GM23248 (cell line): ENCODE data around the gene PNPLA4. TPM values are rescaled to one million over a fixed set of nuclear protein-coding genes. Genes with fewer than 3 reads are reported as not detected.

Source experiments
- DNase-seq: peaks from one replicate; pipeline ENCODE4 v3.0.0-alpha.2; 2015
- H2AFZ ChIP-seq: fragments of 200-600 bp; sonication (generic); 2 replicates; pipeline ENCODE4 v1.6.1; 2016; ENCODE audit warnings: antibody characterized with exemption
- H3F3A ChIP-seq: fragments of 200-600 bp; sonication (generic); 2 replicates; pipeline ENCODE4 v1.6.1; 2016; ENCODE audit warnings: mild to moderate bottlenecking, antibody characterized with exemption, mixed run types; ENCODE audit not compliant: insufficient read depth
- H3K27ac ChIP-seq: fragments of 200-600 bp; sonication (generic); 2 replicates; pipeline ENCODE4 v1.5.1; 2016; ENCODE audit warnings: mild to moderate bottlenecking
- H3K27me3 ChIP-seq: fragments of 200-600 bp; sonication (generic); replicated peaks from 2 replicates; pipeline ENCODE4 v1.6.1; 2016; ENCODE audit warnings: mild to moderate bottlenecking; ENCODE audit not compliant: insufficient read depth
- H3K36me3 ChIP-seq: fragments of 200-600 bp; sonication (generic); 2 replicates; pipeline ENCODE4 v1.6.1; 2016; ENCODE audit warnings: low read depth, mild to moderate bottlenecking
- H3K4me1 ChIP-seq: fragments of 200-600 bp; sonication (generic); 2 replicates; pipeline ENCODE4 v1.6.1; 2016; ENCODE audit warnings: mild to moderate bottlenecking; ENCODE audit not compliant: insufficient read depth
- H3K4me2 ChIP-seq: fragments of 200-600 bp; sonication (generic); one replicate; pipeline ENCODE4 v1.6.1; 2016; ENCODE audit warnings: mild to moderate bottlenecking; ENCODE audit not compliant: unreplicated experiment
- H3K4me3 ChIP-seq: fragments of 200-600 bp; sonication (generic); 2 replicates; pipeline ENCODE4 v1.5.1; 2016; ENCODE audit warnings: mild to moderate bottlenecking
- H3K79me2 ChIP-seq: fragments of 200-600 bp; sonication (generic); 2 replicates; pipeline ENCODE4 v1.6.1; 2016; ENCODE audit warnings: mild to moderate bottlenecking; ENCODE audit not compliant: insufficient read depth
- H3K9ac ChIP-seq: fragments of 200-600 bp; sonication (generic); 2 replicates; pipeline ENCODE4 v1.6.1; 2016; ENCODE audit warnings: mild to moderate bottlenecking
- H3K9me2 ChIP-seq: fragments of 200-600 bp; sonication (generic); 2 replicates; pipeline ENCODE4 v1.6.1; 2016; ENCODE audit warnings: mixed run types, mild to moderate bottlenecking, moderate library complexity; ENCODE audit not compliant: insufficient read depth
- H3K9me3 ChIP-seq: fragments of 200-600 bp; sonication (generic); one replicate; pipeline ENCODE4 v1.6.1; 2017; ENCODE audit warnings: low read depth
- H4K20me1 ChIP-seq: fragments of 200-600 bp; sonication (generic); 2 replicates; pipeline ENCODE4 v1.6.0; 2016; ENCODE audit not compliant: insufficient read depth
- EZH2 ChIP-seq: fragments of 200-600 bp; sonication (generic); IDR thresholded peaks from 2 replicates; pipeline ENCODE4 v1.6.1; 2018; ENCODE audit warnings: antibody characterized with exemption, mild to moderate bottlenecking; ENCODE audit not compliant: insufficient read depth, poor library complexity, severe bottlenecking
- EZH2phosphoT487 ChIP-seq: fragments of 200-600 bp; sonication (generic); IDR thresholded peaks from 2 replicates; pipeline ENCODE4 v1.6.1; 2018; ENCODE audit warnings: antibody characterized with exemption, moderate library complexity, mild to moderate bottlenecking, low read depth; ENCODE audit not compliant: insufficient read depth
- WGBS, 2 experiments: methylation state at CpG; one replicate each; pipeline ENCODE4 v1.1.6; 2015 to 2017; ENCODE audit warnings: low lambda C conversion rate in 2 of 2, low coverage in 1 of 2; ENCODE audit errors: missing lambda C conversion rate in 2 of 2; 5-methylcytosine and 5-hydroxymethylcytosine counted together
- in situ Hi-C: fragments of 300-500 bp; cut with MboI; formaldehyde crosslinking; loops from 2 replicates; pipeline ENCODE4 v1.15.0; 2020
- polyA plus RNA-seq: library from polyadenylated mRNA; unstranded; fragments of >200 nt; fragmentation: Nextera tagmentation; extraction: Ambion mirVana; gene quantifications from 2 replicates; pipeline ENCODE4 v1.2.1, GENCODE V29; 2016
- total RNA-seq: library from RNA; depleted of rRNA; stranded (reverse); fragments of >200 nt; shearing (Covaris generic); gene quantifications from 2 replicates; pipeline ENCODE4 v1.2.3, GENCODE V29; 2014; rRNA removed

The PNPLA4 gene, protein sequence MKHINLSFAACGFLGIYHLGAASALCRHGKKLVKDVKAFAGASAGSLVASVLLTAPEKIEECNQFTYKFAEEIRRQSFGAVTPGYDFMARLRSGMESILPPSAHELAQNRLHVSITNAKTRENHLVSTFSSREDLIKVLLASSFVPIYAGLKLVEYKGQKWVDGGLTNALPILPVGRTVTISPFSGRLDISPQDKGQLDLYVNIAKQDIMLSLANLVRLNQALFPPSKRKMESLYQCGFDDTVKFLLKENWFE
- total RNA-seq (3.0 and 10.7 TPM in 2 replicates), polyA plus RNA-seq (10.8 and 12.0 TPM in 2 replicates)

- WGBS, 2 experiments, result 15 to 21% methylated on average over 25 to 37 of the region's 52 CpGs
- Histone ChIP-seq H3K9me2 (no peaks in the 10 kb centered on the region), H4K20me1 (no peaks in the 10 kb centered on the region), H3K4me1 (0 out of 2 replicates have a peak, but pooled peaks cover 3% of the 10 kb centered on the region), H3F3A (no peaks in the 10 kb centered on the region), H3K79me2 (no peaks in the 10 kb centered on the region), H3K27me3 (no peaks in the 10 kb centered on the region), H3K9ac (peak within 1 kb of the TSS; percentile 79), H3K9me3 (no peaks in the 10 kb centered on the region), H2AFZ (peak within 1 kb of the TSS; percentile 98), H3K4me3 (peak within 1 kb of the TSS; percentile 71), H3K36me3 (no peaks in the 10 kb centered on the region), H3K4me2 (peak within 1 kb of the TSS; percentile 71), H3K27ac (peak within 1 kb of the TSS; percentile 35; the same call in 1 of the 2 replicates)
- peak; percentile 68 for DNase-seq
- TF ChIP-seq EZH2, result no peak
- TF ChIP-seq EZH2phosphoT487, result no peak
- in situ Hi-C loops, result no loop called here
Observed at GRCh38 chrX:7927259-7928167, at the start of gene PNPLA4. PNPLA4 (minus strand) TSS chrX:7927413; CDS start chrX:7926119, 1,294 bp downstream.

DNA sequence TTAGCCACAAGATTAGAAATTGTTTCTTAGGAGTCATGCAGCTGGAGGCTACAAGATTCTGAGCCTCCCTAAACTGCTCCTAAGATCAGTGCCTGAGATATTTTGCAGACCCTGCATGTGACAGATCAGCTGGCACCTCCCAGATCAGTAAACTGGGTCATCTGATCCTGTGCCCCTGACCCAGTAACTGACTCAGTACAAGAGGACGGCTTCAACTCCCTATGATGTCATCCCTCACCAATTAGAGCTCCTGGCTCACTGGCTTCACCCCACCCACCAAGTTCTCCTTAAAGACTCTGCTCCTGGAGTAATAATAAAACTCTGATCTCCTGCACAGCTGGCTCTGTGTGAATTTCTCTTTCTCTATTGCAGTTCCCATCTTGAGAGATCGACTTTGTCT, 45.4 kb upstream of the PNPLA4 start:
- in situ Hi-C loops, result no loop called here
- DNase-seq, result no peak
- Histone ChIP-seq H3K9me3 (no peaks in the 10 kb centered on the region), H3K79me2 (no peaks in the 10 kb centered on the region), H3K36me3 (no peaks in the 10 kb centered on the region), H4K20me1 (no peaks in the 10 kb centered on the region), H3K4me1 (no peaks in the 10 kb centered on the region), H3K4me2 (no peak overlapping the region), H3K9me2 (no peaks in the 10 kb centered on the region), H3K4me3 (no peak overlapping the region), H2AFZ (no peak overlapping the region), H3F3A (no peaks in the 10 kb centered on the region), H3K9ac (no peak overlapping the region), H3K27me3 (no peaks in the 10 kb centered on the region), H3K27ac (no peak overlapping the region)
- WGBS, 2 experiments, result 23 to 30% methylated on average over 2 of the region's 2 CpGs
- no peak for TF ChIP-seq EZH2phosphoT487

DNA sequence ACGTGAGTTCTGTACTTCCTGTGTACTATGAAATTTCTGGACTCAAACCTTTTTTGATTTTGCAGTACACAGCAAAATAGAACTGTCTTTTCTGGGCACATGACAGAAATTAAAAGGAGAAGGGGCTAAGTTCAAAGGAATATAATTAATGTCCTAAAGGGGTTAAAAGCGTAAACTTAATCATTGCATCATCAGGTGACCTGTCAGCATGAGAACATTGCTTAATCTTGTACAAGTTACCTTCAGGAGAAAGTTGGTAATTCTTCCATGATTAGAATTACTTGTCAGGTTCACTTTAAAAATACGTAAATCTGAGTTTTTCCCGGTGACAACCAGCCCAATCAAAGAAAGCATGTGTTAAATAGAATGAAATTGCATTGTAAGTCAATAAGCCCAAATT, 43.2 kb upstream of the PNPLA4 start:
- Histone ChIP-seq H2AFZ (no peak overlapping the region), H3K9ac (no peak overlapping the region), H3K9me2 (no peaks in the 10 kb centered on the region), H3K36me3 (no peaks in the 10 kb centered on the region), H3K4me2 (no peak overlapping the region), H3K79me2 (no peaks in the 10 kb centered on the region), H3K4me1 (no peaks in the 10 kb centered on the region), H3K9me3 (no peaks in the 10 kb centered on the region), H3F3A (no peaks in the 10 kb centered on the region), H4K20me1 (no peaks in the 10 kb centered on the region), H3K27ac (no peak overlapping the region), H3K4me3 (no peak overlapping the region), H3K27me3 (no peaks in the 10 kb centered on the region)
- 75 to 78% methylated on average over 4 of the region's 4 CpGs for WGBS, 2 experiments
- in situ Hi-C loops, result no loop called here
- DNase-seq, result no peak
- TF ChIP-seq EZH2phosphoT487 (no peak), EZH2 (no peak)

- in situ Hi-C loops, result no loop called here
- no peak for DNase-seq
- no peaks in the 10 kb centered on the region for H3K4me1 ChIP-seq
Observed at GRCh38 chrX:7965436-7965835, 38.2 kb upstream of the PNPLA4 start.

More at GRCh38 chrX:7965436-7965835, 38.2 kb upstream of the PNPLA4 start:
- Histone ChIP-seq H3K27ac (no peak overlapping the region), H4K20me1 (no peaks in the 10 kb centered on the region), H3K4me3 (no peak overlapping the region), H3K9me3 (no peaks in the 10 kb centered on the region), H3K4me2 (no peak overlapping the region), H3K9me2 (no peaks in the 10 kb centered on the region), H2AFZ (no peak overlapping the region), H3K36me3 (no peaks in the 10 kb centered on the region), H3K27me3 (no peaks in the 10 kb centered on the region), H3F3A (no peaks in the 10 kb centered on the region), H3K9ac (no peak overlapping the region), H3K79me2 (no peaks in the 10 kb centered on the region)
- WGBS, 2 experiments, result 3 to 16% methylated on average over 5 of the region's 5 CpGs
- TF ChIP-seq EZH2phosphoT487, result no peak
- TF ChIP-seq EZH2, result no peak
